SU-DHL-6 (cell line): ENCODE data around the gene AXIN2.

Experiments
- CTCF ChIP-seq: fragments of 200-600 bp; sonication (generic); IDR thresholded peaks from one replicate; pipeline ENCODE4 v1.5.1; 2017; ENCODE audit warnings: antibody characterized with exemption, mild to moderate bottlenecking, low read length, moderate library complexity; ENCODE audit not compliant: insufficient read depth, poor library complexity, severe bottlenecking
- EZH2phosphoT487 ChIP-seq: fragments of 200-600 bp; sonication (generic), shearing (Covaris generic); conservative IDR thresholded peaks from 2 replicates; pipeline ENCODE4 v1.6.1; 2018; ENCODE audit warnings: mild to moderate bottlenecking, antibody characterized with exemption, low read length, moderate library complexity, mixed read lengths

GRCh38 chr17:65601881-65602280, 40.4 kb upstream of the AXIN2 start:
- TF ChIP-seq CTCF (no peak), EZH2phosphoT487 (no peak)
